Gastrocnemius medialis (tissue), 4 donors: ENCODE data around the gene ANKS6. TPM values are rescaled to one million over a fixed set of nuclear protein-coding genes. Genes with fewer than 3 reads are reported as not detected.

Source experiments
- ATAC-seq, 2 donors: fragments of 150-250 bp; one replicate each; pipeline ENCODE4 v1.9.1; 2016
- DNase-seq, 2 donors: peaks; one replicate each; pipeline ENCODE4 v3.0.0-alpha.2; 2019
- H3K27ac ChIP-seq, 4 donors: fragments of 200-600 bp; sonication (generic); 1 replicate in 1 of 4; 2 replicates in 3 of 4; pipeline ENCODE4 v1.5.1; 2016 to 2018; ENCODE audit warnings: mild to moderate bottlenecking in 2 of 4, moderate library complexity in 1 of 4
- H3K27me3 ChIP-seq, 3 donors: fragments of 200-600 bp; sonication (generic) in 2 of 3; 1 replicate in 1 of 3; 2 replicates in 2 of 3; pipeline versions ENCODE4 v1.5.1 to v1.6.0; 2016 to 2019; ENCODE audit warnings: mild to moderate bottlenecking in 1 of 3, moderate library complexity in 1 of 3
- H3K36me3 ChIP-seq, 2 donors: fragments of 200-600 bp; sonication (generic) in 1 of 2; one replicate each; pipeline ENCODE4 v1.5.1; 2017 to 2018
- H3K4me1 ChIP-seq, 2 donors: fragments of 200-600 bp; sonication (generic) in 1 of 2; one replicate each; pipeline ENCODE4 v1.5.1; 2016 to 2017; ENCODE audit warnings: mild to moderate bottlenecking in 2 of 2
- H3K4me3 ChIP-seq, 4 donors: fragments of 200-600 bp; sonication (generic) in 3 of 4; 1 replicate in 1 of 4; 2 replicates in 3 of 4; pipeline ENCODE4 v1.5.1; 2016 to 2019; ENCODE audit warnings: mild to moderate bottlenecking in 2 of 4
- H3K9me3 ChIP-seq, 3 donors: fragments of 200-600 bp; sonication (generic) in 2 of 3; 1 replicate in 1 of 3; 2 replicates in 2 of 3; pipeline ENCODE4 v1.5.1; 2016 to 2019
- CTCF ChIP-seq, 5 experiments: fragments of 450-650 bp in 3 of 5; fragments of 200-600 bp in 2 of 5; sonication (generic) in 2 of 5; IDR thresholded peaks in 4 of 5; conservative IDR thresholded peaks in 1 of 5; 1 replicate in 4 of 5; 2 replicates in 1 of 5; pipeline ENCODE4 v1.5.1; 2016 to 2019; ENCODE audit warnings: antibody characterized with exemption in 5 of 5, mild to moderate bottlenecking in 3 of 5, moderate library complexity in 3 of 5
- POLR2A ChIP-seq, 2 donors: fragments of 450-650 bp; IDR thresholded peaks; one replicate each; pipeline ENCODE4 v1.6.1; 2017; ENCODE audit warnings: antibody characterized with exemption in 2 of 2, mild to moderate bottlenecking in 2 of 2, moderate library complexity in 2 of 2
- in situ Hi-C, 4 donors: fragments of 200-750 bp; cut with MboI; loops; one replicate each; pipeline versions ENCODE4 v1.15.0 to v1.8.0; 2017; ENCODE audit warnings: low sequenced_read_pairs in 4 of 4
- intact Hi-C: fragments of 100-400 bp; cut with DNase I; formaldehyde crosslinking; loops from one replicate; pipeline ENCODE4 v1.15.1; 2023; ENCODE audit warnings: low total_unique reads
- total RNA-seq, 4 donors: library from RNA; depleted of rRNA; stranded (reverse); fragments of >200 nt; gene quantifications; one replicate each; pipeline versions ENCODE4 v1.1.0 to v1.2.3, GENCODE V29; 2016

The ANKS6 gene
- total RNA-seq, 4 donors from 2014 or later: 3.9 to 7.0 (median 4.4) TPM

GRCh38 chr9:98707166-98708102 is 88.9 kb downstream of the ANKS6 start:
- Histone ChIP-seq H3K36me3 (no peaks in the 10 kb centered on the region), H3K27me3 (peaks cover 45 to 60% (median 58%) of the 10 kb centered on the region in 3 donors), H3K4me3 (peak overlapping the region in 2 of 4 donors; percentile 21 to 25), H3K4me1 (peaks cover 0 to 11% of the 10 kb centered on the region in 2 donors), H3K9me3 (no peaks in the 10 kb centered on the region), H3K27ac (no peak overlapping the region)
- no peak for DNase-seq
- TF ChIP-seq POLR2A (IDR thresholded peaks at IDR 0.05): no peak
- TF ChIP-seq CTCF (IDR thresholded peaks at IDR 0.05 in 4 of 5, conservative IDR thresholded peaks at IDR 0.05 in 1 of 5): peak in 2 of 5 experiments; percentile 12 to 29
- no peak for ATAC-seq
- in situ Hi-C loops (no loop called here), intact Hi-C loops (no loop called here)

- intact Hi-C loops (no loop called here), in situ Hi-C loops (no loop called here)
- H3K27ac ChIP-seq: no peak overlapping the region
- no peak overlapping the region for H3K4me3 ChIP-seq
- peaks cover 45 to 58% (median 56%) of the 10 kb centered on the region in 3 donors for H3K27me3 ChIP-seq
- H3K36me3 ChIP-seq: no peaks in the 10 kb centered on the region
- no peaks in the 10 kb centered on the region for H3K9me3 ChIP-seq
- no peak for DNase-seq
- peaks cover 0 to 11% of the 10 kb centered on the region in 2 donors for H3K4me1 ChIP-seq
- no peak for ATAC-seq
- TF ChIP-seq POLR2A (IDR thresholded peaks at IDR 0.05) (no peak), CTCF (IDR thresholded peaks at IDR 0.05 in 4 of 5, conservative IDR thresholded peaks at IDR 0.05 in 1 of 5) (no peak)
These were observed 89.6 kb downstream of the ANKS6 start for GRCh38 chr9:98706651-98707165.

- no peaks in the 10 kb centered on the region for H3K9me3 ChIP-seq
- in situ Hi-C loops: no loop called here
- ATAC-seq (no peak), DNase-seq (no peak)
- TF ChIP-seq CTCF (IDR thresholded peaks at IDR 0.05 in 4 of 5, conservative IDR thresholded peaks at IDR 0.05 in 1 of 5): no peak
- TF ChIP-seq POLR2A (IDR thresholded peaks at IDR 0.05): no peak
- intact Hi-C loops: no loop called here
- peaks cover 0 to 7% of the 10 kb centered on the region in 2 donors for H3K4me1 ChIP-seq
- H3K27me3 ChIP-seq: peaks cover 29 to 42% (median 41%) of the 10 kb centered on the region in 3 donors
- no peaks in the 10 kb centered on the region for H3K36me3 ChIP-seq
- H3K4me3 ChIP-seq: no peak overlapping the region
- H3K27ac ChIP-seq: no peak overlapping the region
These were observed 93.4 kb downstream of the ANKS6 start for GRCh38 chr9:98702835-98703380.

GRCh38 chr9:98702340-98702739 is 94.0 kb downstream of the ANKS6 start:
- no peak overlapping the region for H3K27ac ChIP-seq
- ATAC-seq (no peak), DNase-seq (no peak)
- in situ Hi-C loops (no loop called here), intact Hi-C loops (no loop called here)
- TF ChIP-seq POLR2A (IDR thresholded peaks at IDR 0.05) (no peak), CTCF (IDR thresholded peaks at IDR 0.05 in 4 of 5, conservative IDR thresholded peaks at IDR 0.05 in 1 of 5) (no peak)
- H3K4me3 ChIP-seq: no peak overlapping the region
- peaks cover 0 to 2% of the 10 kb centered on the region in 2 donors for H3K4me1 ChIP-seq
- H3K9me3 ChIP-seq: no peaks in the 10 kb centered on the region
- H3K36me3 ChIP-seq: no peaks in the 10 kb centered on the region
- H3K27me3 ChIP-seq: peaks cover 23 to 37% (median 36%) of the 10 kb centered on the region in 3 donors
